RPMI7951 (cell line): ENCODE measurements around the gene ARHGAP15. TPM values are rescaled to one million over a fixed set of nuclear protein-coding genes. Genes with fewer than 3 reads are reported as not detected.

ENCODE experiments used
- DNase-seq: peaks from one replicate; pipeline ENCODE4 v3.0.0-alpha.2; 2012; ENCODE audit warnings: low read depth
- total RNA-seq: library from RNA; depleted of rRNA; stranded (reverse); fragments of >200 nt; shearing (Covaris generic); gene quantifications from 2 replicates; pipeline ENCODE4 v1.2.3, GENCODE V29; 2014

ARHGAP15 gene
- total RNA-seq, 1 experiment from 2014 or later, result 1.9 TPM

- DNase-seq, result no peak
Measured at GRCh38 chr2:143169105-143169504, 39.9 kb downstream of the ARHGAP15 start.

DNA sequence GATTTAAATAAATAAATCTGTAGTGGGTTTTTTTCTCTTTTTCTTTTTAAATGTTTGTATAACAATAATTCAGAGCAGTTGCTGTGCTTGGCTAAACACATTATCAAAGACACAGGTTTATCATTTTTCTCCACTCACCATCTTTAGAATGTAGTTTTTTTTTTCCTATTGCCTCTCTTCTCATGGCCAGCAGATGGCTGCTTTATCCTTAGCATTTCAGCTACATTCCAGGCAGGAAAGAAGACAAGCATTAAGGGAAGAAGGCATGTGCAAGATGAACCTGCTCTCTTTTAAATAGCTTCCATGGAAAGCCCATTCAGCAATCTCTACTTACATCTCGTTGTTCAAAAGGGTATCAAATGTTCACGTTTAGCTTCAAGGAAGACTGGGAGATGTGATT, 42.6 kb downstream of the ARHGAP15 start:
- peak; percentile 7 for DNase-seq

DNA sequence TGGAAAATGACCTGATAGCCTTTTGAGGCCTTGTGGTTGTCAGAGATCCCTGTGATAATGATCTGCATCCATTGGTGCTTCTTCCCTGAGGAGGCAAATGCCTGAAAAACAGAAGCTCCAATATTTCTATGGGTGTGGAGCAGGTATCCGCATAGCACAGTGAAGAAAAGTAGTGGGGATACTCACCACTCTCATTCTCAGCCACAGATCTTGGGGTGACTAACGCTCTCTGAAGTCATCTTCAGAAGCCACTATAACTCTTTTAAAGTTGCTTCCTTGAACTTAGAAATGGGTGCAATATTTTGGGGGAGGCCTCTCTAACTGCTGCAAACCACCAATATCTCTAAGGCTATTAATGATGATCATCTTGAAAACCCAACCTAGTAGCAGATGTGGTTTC, 46.2 kb downstream of the ARHGAP15 start:
- DNase-seq, result no peak

GRCh38 chr2:143176606-143177005, 47.4 kb downstream of the ARHGAP15 start:
- no peak for DNase-seq

- DNase-seq, result no peak
Measured at GRCh38 chr2:143177096-143177786, 48.0 kb downstream of the ARHGAP15 start.

- no peak for DNase-seq
Measured at GRCh38 chr2:143181494-143181893, 52.3 kb downstream of the ARHGAP15 start.

GRCh38 chr2:143182649-143183048, 53.4 kb downstream of the ARHGAP15 start:
- no peak for DNase-seq

DNA sequence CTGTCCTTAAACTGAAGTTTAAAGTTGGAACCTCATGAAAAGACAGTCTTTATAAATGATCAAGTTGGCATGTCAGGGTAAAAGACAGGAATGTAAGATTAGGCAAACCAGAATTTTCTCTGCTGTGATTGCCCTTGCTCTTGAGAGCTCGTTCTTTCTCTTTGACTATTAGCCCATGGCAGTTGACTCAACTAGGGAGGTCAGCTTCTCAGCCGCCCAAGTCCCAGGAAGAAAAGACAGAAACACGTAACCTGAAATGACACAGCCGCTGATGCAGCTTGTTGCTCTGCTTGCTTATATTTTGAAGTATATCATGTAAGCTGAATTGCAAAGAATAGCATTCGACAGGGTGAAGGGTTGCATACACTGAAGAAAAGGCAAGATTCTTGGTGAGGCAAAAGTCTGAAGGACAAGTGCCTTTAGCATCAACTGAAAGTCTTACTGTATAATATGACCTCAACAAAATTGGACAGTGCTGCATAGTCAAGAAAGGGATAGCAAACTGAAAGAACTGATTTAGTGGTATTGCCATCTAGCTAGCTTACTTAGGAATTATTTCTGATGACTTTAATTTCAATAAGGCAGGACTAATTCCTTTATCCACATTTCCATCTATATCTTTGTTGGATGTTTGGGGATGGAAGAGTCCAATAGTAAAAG, 54.7 kb downstream of the ARHGAP15 start:
- DNase-seq, result no peak

GRCh38 chr2:143186876-143187275, 57.7 kb downstream of the ARHGAP15 start:
- no peak for DNase-seq

- no peak for DNase-seq
Measured at GRCh38 chr2:143190431-143190830, 61.2 kb downstream of the ARHGAP15 start.

DNA sequence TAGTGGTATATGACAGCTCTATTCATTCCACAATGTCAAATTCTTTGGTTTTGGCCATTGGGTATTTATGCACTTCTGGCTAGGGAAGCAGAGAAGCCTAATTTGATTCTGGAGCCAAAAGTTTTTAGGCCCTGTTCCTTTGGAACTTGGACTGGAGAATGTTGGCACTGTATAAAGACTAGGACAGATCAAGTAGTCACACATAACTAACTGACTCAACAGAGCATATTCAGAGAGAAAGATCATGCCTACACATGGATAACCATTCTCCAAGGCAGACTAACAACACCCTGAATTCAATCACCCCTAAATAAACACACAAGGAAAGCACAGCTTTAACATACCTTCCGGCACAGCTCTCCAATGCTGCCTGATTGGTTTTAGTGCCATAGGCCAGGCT, 62.9 kb downstream of the ARHGAP15 start:
- DNase-seq, result no peak

DNA sequence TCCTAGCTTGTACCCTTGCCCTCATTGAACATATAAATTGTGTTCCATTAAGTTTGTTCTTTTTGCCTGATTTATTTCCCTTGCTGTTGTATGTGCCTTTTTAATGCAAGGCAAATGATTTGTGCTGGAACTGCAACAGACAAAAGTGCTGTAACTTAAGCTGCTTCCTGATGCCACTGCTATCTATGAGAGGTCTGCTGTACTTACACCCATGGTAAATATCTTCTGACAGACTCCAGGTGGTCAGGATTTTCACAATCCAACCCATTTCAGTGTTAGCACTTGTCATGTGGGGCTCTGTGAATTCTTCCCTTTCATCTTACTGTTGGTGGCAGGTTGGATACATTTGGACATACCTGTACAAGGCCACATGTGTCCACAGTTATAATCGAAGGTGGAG, 63.5 kb downstream of the ARHGAP15 start:
- DNase-seq, result no peak

- no peak for DNase-seq
Measured at GRCh38 chr2:143193121-143193520, 63.9 kb downstream of the ARHGAP15 start.

DNA sequence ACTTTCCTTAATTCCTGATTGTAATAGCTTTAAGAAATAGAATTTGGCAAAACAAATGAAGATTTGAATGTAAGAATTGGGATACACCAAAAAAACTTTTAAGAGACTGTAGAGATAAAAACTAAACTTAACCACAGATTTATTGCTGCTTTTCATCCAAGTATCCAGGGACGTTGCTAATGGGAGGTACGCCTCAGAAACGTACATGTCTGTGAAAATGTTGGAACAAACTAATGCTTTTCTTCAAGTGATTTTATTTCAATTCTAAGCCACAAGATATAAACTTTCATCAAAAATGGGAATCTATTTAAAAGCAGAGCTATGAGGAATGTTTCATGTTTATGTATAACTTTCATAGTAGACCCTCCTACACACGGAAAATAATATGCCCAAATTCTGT, 66.3 kb downstream of the ARHGAP15 start:
- DNase-seq, result no peak

- no peak for DNase-seq
Measured at GRCh38 chr2:143204062-143204461, 74.8 kb downstream of the ARHGAP15 start.

GRCh38 chr2:143205106-143205764, 76.0 kb downstream of the ARHGAP15 start:
- no peak for DNase-seq

DNA sequence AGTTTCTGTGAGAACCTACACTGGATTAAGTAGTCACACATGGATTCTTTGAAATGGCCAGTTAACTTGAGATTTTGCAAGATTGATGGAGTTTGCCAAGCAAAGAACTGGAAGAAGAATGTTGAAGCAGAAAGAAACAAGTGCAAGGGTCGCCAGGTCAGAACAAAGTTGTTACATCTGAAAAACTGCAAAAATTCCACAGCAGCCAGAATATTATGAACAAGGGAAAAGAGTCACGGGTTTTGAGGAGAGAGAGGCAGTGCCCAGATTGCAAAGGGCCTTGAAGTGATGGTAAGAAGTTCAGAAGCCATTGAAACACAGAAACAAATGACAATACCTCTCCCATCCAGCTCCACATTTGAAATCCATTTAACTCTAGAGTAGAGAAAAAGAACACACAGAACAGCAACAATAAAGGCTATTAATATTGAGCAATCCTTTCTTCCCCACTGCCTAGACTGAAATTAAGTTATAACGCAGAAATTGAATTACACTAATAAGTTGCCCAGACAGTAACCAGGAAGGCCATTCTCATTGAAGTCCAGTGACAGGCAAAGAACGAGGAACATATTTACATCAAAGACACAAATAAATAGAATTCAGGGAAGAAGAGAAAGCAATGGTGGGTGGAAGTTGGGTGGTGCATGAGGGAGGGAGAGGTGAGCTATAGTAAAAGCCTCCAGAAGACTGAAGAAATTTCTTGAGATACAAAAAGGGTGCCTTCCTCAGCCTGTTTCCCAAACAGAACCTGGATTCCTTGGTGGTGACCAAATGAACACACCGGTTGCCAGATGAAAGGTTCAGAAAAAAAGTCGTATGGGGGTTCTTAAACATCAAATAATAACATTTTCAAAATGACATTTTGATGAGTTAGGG, 80.6 kb downstream of the ARHGAP15 start:
- no peak for DNase-seq

GRCh38 chr2:143210446-143210819, 81.2 kb downstream of the ARHGAP15 start:
- no peak for DNase-seq

DNA sequence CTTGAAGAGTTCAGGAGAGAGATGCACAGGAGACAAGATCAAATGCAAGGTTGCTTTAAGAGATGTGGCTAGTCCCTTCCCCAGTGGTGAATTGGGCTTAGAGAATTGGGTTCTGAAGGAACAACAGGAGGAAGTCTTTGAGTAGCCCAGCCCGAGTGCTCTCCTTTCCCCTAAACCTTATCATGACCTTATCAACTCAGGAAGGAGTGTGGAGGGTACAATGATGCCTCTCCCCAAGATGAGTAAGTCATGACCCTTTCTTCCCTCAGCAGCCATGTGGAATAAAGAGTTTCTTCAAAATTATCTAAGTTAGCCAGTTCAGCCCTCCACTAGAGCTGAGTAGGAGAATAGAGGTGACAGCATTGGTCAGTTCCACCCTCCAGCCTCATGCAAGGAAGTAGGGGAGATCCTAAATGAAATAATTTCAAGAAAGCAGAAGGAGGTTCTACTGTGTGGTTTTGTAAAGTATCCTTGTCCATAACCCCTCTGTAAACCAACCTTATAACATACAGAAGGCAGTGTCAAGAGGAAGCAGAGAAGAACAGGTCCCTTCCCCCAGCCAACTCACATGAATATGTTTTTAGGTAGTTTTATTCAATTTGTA, 88.4 kb downstream of the ARHGAP15 start:
- no peak for DNase-seq

DNA sequence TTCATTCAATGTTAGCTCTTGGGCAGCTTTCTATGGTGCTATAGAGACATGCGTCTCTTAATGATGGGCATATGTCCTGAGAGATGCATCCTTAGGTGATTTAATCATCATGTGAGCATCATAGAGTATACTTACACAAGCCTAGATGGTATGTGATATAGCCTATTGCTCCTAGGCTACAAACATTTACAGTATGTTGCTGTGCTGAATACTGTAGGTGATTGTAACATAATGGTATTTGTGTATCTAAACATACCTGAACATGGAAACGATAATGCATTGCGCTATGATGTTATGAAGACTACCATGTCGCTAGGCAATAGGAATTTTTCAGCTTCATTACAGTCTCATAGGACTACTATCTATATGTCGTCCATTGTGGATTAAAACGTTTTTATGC, 89.4 kb downstream of the ARHGAP15 start:
- DNase-seq, result no peak

DNA sequence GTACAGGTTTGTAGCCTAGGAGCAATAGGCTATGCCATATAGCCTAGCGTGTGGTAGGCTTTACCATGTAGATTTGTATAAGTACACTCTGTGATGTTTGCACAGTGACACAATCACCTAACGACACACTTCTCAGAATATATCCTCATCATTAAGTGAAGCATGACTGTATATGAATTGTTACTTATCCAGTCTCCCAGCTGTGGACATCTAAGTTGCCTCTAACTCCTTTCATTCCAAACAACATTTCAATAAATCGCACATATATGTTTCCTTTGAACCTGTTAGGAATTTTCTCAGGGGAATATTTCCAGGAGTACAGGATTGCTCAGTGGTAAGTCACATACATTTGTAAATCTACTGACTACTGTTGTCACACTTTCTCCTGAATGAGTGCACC, 90.0 kb downstream of the ARHGAP15 start:
- DNase-seq, result no peak

- no peak for DNase-seq
Measured at GRCh38 chr2:143223556-143223955, 94.3 kb downstream of the ARHGAP15 start.
